K562 (cell line): ENCODE measurements around the gene MCM7.

Experiments
- BRCA1 ChIP-seq, 2 experiments: fragments of 450-650 bp in 1 of 2; sonication (generic) in 1 of 2; formaldehyde crosslinking in 1 of 2; IDR thresholded peaks; 2 replicates each; pipeline versions ENCODE4 v1.5.0 to v1.6.1; 2017 to 2020; ENCODE audit warnings: mild to moderate bottlenecking in 1 of 2, missing genetic modification reagents in 1 of 2
- CBFB ChIP-seq: sonication (generic); formaldehyde crosslinking; IDR thresholded peaks from 2 replicates; pipeline ENCODE4 v1.4.0; 2020; ENCODE audit warnings: mild to moderate bottlenecking, missing genetic modification reagents
- CEBPB ChIP-seq: fragments of 450-650 bp; IDR thresholded peaks from 2 replicates; pipeline ENCODE4 v1.6.1; 2016; ENCODE audit warnings: missing genetic modification characterization, missing compliant biosample characterization
- CREB1 ChIP-seq, 2 experiments: sonication (generic) in 1 of 2; formaldehyde crosslinking in 1 of 2; IDR thresholded peaks; 2 replicates each; pipeline versions ENCODE4 v1.6.1 to v1.8.0; 2012 to 2022; ENCODE audit warnings: inconsistent platforms in 1 of 2, mild to moderate bottlenecking in 1 of 2, missing genetic modification reagents in 1 of 2, moderate library complexity in 1 of 2
- KDM4B ChIP-seq, 2 experiments: fragments of 450-650 bp in 1 of 2; sonication (generic) in 1 of 2; IDR thresholded peaks; 2 replicates each; pipeline ENCODE4 v1.6.1; 2016 to 2017; ENCODE audit warnings: borderline replicate concordance in 2 of 2, antibody characterized with exemption in 1 of 2, low read depth in 1 of 2, mild to moderate bottlenecking in 1 of 2
- POLR3A ChIP-seq: IDR thresholded peaks from 2 replicates; pipeline ENCODE4 v1.6.1; 2011; ENCODE audit warnings: borderline replicate concordance, mild to moderate bottlenecking, moderate library complexity; ENCODE audit not compliant: insufficient read length, insufficient read depth; ENCODE audit errors: extremely low read depth
- SRF ChIP-seq, 2 experiments: fragments of 250-450, 450-650 bp in 1 of 2; sonication (Bioruptor Pico) in 1 of 2; sonication (generic) in 1 of 2; formaldehyde crosslinking; IDR thresholded peaks; 2 replicates each; pipeline versions ENCODE4 v1.5.0 to v1.5.1; 2020 to 2022; ENCODE audit warnings: mild to moderate bottlenecking in 1 of 2, missing genetic modification reagents in 1 of 2
- ZNF184 ChIP-seq: sonication (generic); formaldehyde crosslinking; IDR thresholded peaks from 2 replicates; pipeline ENCODE4 v1.5.0; 2020; ENCODE audit warnings: missing genetic modification reagents
- ZNF431 ChIP-seq: sonication (generic); formaldehyde crosslinking; IDR thresholded peaks from 2 replicates; pipeline ENCODE4 v1.8.0; 2022; ENCODE audit warnings: mild to moderate bottlenecking, missing genetic modification reagents
- TF ChIP-seq, protein P1 (sequence below): sonication (generic); formaldehyde crosslinking; IDR thresholded peaks from 2 replicates; pipeline ENCODE4 v1.9.0; 2022; ENCODE audit warnings: mild to moderate bottlenecking, missing genetic modification reagents
- TF ChIP-seq, protein P2 (sequence below): IDR thresholded peaks from 2 replicates; pipeline ENCODE4 v1.6.1; 2016; ENCODE audit warnings: missing genetic modification characterization, missing compliant biosample characterization
- TF ChIP-seq, protein P3 (sequence below), 2 experiments: fragments of 150-350 bp in 1 of 2; IDR thresholded peaks; 2 replicates each; pipeline ENCODE4 v1.6.1; 2012 to 2016; ENCODE audit warnings: low read depth in 2 of 2, low read length in 2 of 2, mild to moderate bottlenecking in 1 of 2, moderate library complexity in 1 of 2
- TF ChIP-seq, protein P4 (sequence below), 3 experiments: IDR thresholded peaks in 2 of 3; conservative IDR thresholded peaks in 1 of 3; 2 replicates each; pipeline ENCODE4 v1.5.1; 2011 to 2012; ENCODE audit warnings: low read length in 3 of 3, mild to moderate bottlenecking in 3 of 3, control low read depth in 2 of 3, improper control_type of control experiment in 1 of 3, inconsistent platforms in 1 of 3, low read depth in 1 of 3, mixed read lengths in 1 of 3, moderate library complexity in 1 of 3; ENCODE audit not compliant: insufficient read depth in 2 of 3

- TF ChIP-seq, protein P1, sequence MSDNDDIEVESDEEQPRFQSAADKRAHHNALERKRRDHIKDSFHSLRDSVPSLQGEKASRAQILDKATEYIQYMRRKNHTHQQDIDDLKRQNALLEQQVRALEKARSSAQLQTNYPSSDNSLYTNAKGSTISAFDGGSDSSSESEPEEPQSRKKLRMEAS (CRISPR knock-in tag), result no peak
- TF ChIP-seq, protein P2, sequence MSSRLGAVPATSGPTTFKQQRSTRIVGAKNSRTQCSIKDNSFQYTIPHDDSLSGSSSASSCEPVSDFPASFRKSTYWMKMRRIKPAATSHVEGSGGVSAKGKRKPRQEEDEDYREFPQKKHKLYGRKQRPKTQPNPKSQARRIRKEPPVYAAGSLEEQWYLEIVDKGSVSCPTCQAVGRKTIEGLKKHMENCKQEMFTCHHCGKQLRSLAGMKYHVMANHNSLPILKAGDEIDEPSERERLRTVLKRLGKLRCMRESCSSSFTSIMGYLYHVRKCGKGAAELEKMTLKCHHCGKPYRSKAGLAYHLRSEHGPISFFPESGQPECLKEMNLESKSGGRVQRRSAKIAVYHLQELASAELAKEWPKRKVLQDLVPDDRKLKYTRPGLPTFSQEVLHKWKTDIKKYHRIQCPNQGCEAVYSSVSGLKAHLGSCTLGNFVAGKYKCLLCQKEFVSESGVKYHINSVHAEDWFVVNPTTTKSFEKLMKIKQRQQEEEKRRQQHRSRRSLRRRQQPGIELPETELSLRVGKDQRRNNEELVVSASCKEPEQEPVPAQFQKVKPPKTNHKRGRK, result no peak
- TF ChIP-seq BRCA1 (IDR thresholded peaks at IDR 0.05) (no peak), BRCA1 (CRISPR knock-in tag; IDR thresholded peaks at IDR 0.05) (no peak), CEBPB (tag) (no peak), ZNF184 (no peak), CREB1 (IDR thresholded peaks at IDR 0.05) (no peak), CREB1 (CRISPR knock-in tag; IDR thresholded peaks at IDR 0.05) (no peak), SRF (CRISPR knock-in tag; IDR thresholded peaks at IDR 0.05) (no peak), KDM4B (IDR thresholded peaks at IDR 0.05; ENCODE audit: borderline replicate concordance in 2 of 2, low read depth in 1 of 2) (no peak), ZNF431 (CRISPR knock-in tag) (no peak), POLR3A (no peak), CBFB (CRISPR knock-in tag) (no peak)
- TF ChIP-seq, protein P3, sequence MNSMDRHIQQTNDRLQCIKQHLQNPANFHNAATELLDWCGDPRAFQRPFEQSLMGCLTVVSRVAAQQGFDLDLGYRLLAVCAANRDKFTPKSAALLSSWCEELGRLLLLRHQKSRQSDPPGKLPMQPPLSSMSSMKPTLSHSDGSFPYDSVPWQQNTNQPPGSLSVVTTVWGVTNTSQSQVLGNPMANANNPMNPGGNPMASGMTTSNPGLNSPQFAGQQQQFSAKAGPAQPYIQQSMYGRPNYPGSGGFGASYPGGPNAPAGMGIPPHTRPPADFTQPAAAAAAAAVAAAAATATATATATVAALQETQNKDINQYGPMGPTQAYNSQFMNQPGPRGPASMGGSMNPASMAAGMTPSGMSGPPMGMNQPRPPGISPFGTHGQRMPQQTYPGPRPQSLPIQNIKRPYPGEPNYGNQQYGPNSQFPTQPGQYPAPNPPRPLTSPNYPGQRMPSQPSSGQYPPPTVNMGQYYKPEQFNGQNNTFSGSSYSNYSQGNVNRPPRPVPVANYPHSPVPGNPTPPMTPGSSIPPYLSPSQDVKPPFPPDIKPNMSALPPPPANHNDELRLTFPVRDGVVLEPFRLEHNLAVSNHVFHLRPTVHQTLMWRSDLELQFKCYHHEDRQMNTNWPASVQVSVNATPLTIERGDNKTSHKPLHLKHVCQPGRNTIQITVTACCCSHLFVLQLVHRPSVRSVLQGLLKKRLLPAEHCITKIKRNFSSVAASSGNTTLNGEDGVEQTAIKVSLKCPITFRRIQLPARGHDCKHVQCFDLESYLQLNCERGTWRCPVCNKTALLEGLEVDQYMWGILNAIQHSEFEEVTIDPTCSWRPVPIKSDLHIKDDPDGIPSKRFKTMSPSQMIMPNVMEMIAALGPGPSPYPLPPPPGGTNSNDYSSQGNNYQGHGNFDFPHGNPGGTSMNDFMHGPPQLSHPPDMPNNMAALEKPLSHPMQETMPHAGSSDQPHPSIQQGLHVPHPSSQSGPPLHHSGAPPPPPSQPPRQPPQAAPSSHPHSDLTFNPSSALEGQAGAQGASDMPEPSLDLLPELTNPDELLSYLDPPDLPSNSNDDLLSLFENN (IDR thresholded peaks at IDR 0.05; ENCODE audit: low read depth in 2 of 2, low read length in 2 of 2), result no peak
- TF ChIP-seq, protein P4, sequence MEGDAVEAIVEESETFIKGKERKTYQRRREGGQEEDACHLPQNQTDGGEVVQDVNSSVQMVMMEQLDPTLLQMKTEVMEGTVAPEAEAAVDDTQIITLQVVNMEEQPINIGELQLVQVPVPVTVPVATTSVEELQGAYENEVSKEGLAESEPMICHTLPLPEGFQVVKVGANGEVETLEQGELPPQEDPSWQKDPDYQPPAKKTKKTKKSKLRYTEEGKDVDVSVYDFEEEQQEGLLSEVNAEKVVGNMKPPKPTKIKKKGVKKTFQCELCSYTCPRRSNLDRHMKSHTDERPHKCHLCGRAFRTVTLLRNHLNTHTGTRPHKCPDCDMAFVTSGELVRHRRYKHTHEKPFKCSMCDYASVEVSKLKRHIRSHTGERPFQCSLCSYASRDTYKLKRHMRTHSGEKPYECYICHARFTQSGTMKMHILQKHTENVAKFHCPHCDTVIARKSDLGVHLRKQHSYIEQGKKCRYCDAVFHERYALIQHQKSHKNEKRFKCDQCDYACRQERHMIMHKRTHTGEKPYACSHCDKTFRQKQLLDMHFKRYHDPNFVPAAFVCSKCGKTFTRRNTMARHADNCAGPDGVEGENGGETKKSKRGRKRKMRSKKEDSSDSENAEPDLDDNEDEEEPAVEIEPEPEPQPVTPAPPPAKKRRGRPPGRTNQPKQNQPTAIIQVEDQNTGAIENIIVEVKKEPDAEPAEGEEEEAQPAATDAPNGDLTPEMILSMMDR (IDR thresholded peaks at IDR 0.05 in 2 of 3, conservative IDR thresholded peaks at IDR 0.05 in 1 of 3; ENCODE audit: insufficient read depth in 2 of 3, low read depth in 1 of 3, low read length in 3 of 3), result no peak
Observed at GRCh38 chr7:100075418-100075817, 25.8 kb downstream of the MCM7 start.
